Measurements from ENCODE around the gene PIH1D1. TPM values are rescaled to one million over a fixed set of nuclear protein-coding genes. Genes with fewer than 3 reads are reported as not detected.

Gene PIH1D1
- total RNA-seq, 1 donor from 2014 or later, result 125 TPM

Small RNA genes lying within 50 kb of the gene (microRNA-seq; reads per million reads assigned to microRNA genes)
- 3.6 reads per million for gene MIR150 (ENCODE audit: borderline number of aligned reads, unreplicated experiment)

Other genes starting within 250 kb of the PIH1D1 start
- 10.5 and 11.8 TPM in 2 replicates for gene SLC6A16, start 126.6 kb downstream of the PIH1D1 start, total RNA-seq
- gene CD37, start 116.4 kb downstream of the PIH1D1 start, total RNA-seq, result not detected in 2 replicates
- 226 and 235 TPM in 2 replicates for gene TEAD2, start 89.4 kb downstream of the PIH1D1 start, total RNA-seq
- 3.6 and 5.2 TPM in 2 replicates for gene DKKL1, start 87.9 kb downstream of the PIH1D1 start, total RNA-seq
- not detected in 2 replicates for gene KASH5, start 63.6 kb downstream of the PIH1D1 start, total RNA-seq
- gene PTH2, start 28.4 kb downstream of the PIH1D1 start, total RNA-seq, result not detected in 2 replicates
- not detected in 2 replicates for gene GFY, start 26.4 kb downstream of the PIH1D1 start, total RNA-seq
- gene SLC17A7, start 10.3 kb downstream of the PIH1D1 start, total RNA-seq, result 0.29 TPM in 2 replicates
- 44.2 and 46.0 TPM in 2 replicates for gene ALDH16A1, start 1.4 kb upstream of the PIH1D1 start, total RNA-seq
- 0.96 and 1.1 TPM in 2 replicates for gene FLT3LG, start 22.4 kb upstream of the PIH1D1 start, total RNA-seq
- 2,665 and 2,783 TPM in 2 replicates for gene RPL13A, start 35.8 kb upstream of the PIH1D1 start, total RNA-seq
- 2,272 and 2,377 TPM in 2 replicates for gene RPS11, start 44.6 kb upstream of the PIH1D1 start, total RNA-seq
- 153 and 169 TPM in 2 replicates for gene FCGRT, start 60.8 kb upstream of the PIH1D1 start, total RNA-seq
- gene RCN3, start 76.2 kb upstream of the PIH1D1 start, total RNA-seq, result 43.4 and 58.0 TPM in 2 replicates
- 75.0 and 82.1 TPM in 2 replicates for gene NOSIP, start 128.7 kb upstream of the PIH1D1 start, total RNA-seq
- 6.8 and 8.3 TPM in 2 replicates for gene PRRG2, start 129.5 kb upstream of the PIH1D1 start, total RNA-seq
- gene PRR12, start 139.4 kb upstream of the PIH1D1 start, total RNA-seq, result 61.2 and 64.5 TPM in 2 replicates
- gene RRAS, start 188.3 kb upstream of the PIH1D1 start, total RNA-seq, result 2.6 and 3.9 TPM in 2 replicates
- gene SCAF1, start 190.4 kb upstream of the PIH1D1 start, total RNA-seq, result 83.2 and 90.7 TPM in 2 replicates
- gene IRF3, start 214.0 kb upstream of the PIH1D1 start, total RNA-seq, result 103 and 110 TPM in 2 replicates
- gene BCL2L12, start 214.1 kb upstream of the PIH1D1 start, total RNA-seq, result 58.5 and 59.0 TPM in 2 replicates
- gene PRMT1, start 225.5 kb upstream of the PIH1D1 start, total RNA-seq, result 299 and 306 TPM in 2 replicates
- gene ADM5, start 237.8 kb upstream of the PIH1D1 start, total RNA-seq, result 7.7 TPM in 2 replicates
- gene CPT1C, start 239.3 kb upstream of the PIH1D1 start, total RNA-seq, result 49.9 and 53.1 TPM in 2 replicates